Measurements from ENCODE around the gene DNAL1. TPM values are rescaled to one million over a fixed set of nuclear protein-coding genes. Genes with fewer than 3 reads are reported as not detected.

DNAL1 gene
- total RNA-seq, 2 donors from 2014 or later = 22.9 to 30.5 TPM

DNA sequence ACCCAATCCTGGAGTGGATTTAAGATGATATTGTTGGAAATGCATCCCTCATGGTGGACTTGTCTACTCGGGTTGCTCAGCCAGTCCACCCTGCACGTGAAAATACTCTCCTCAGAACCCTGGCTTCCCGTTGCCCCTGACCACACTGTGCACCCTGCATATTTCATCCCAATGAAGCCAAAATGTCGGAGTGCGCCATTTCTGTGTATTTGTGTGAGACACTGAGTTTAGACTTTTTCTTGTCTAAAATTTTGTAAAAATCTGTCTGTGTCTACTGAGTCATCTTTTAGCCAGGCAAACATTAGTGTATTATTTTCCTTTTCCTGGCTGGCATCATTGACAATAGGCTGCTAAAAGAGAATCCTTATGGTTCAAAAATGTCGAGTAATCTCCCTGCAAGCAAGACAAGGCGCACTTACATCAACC is 69.9 kb downstream of the DNAL1 start:
- peak overlapping the region; percentile 97 for H3K4me3 ChIP-seq (ENCODE audit: low read length)
- no peaks in the 10 kb centered on the region for H3K9me3 Mint-ChIP-seq
- TF ChIP-seq CTCF (conservative IDR thresholded peaks at IDR 0.05) = no peak
- no peak for DNase-seq
- peak overlapping the region; percentile 39 for H3K27ac Mint-ChIP-seq
- H3K4me1 Mint-ChIP-seq = peaks cover 31% of the 10 kb centered on the region
- H3K27ac ChIP-seq (ENCODE audit: low read depth, low read length) = peak overlapping the region; percentile 95
- H3K27me3 ChIP-seq (ENCODE audit: control insufficient read depth, insufficient read depth, low read length, poor library complexity, severe bottlenecking) = no peaks in the 10 kb centered on the region
- WGBS, 2 experiments (ENCODE audit: insufficient coverage in 1 of 2, insufficient read length in 1 of 2) = 63 to 91% methylated on average over 4 to 7 of the region's 7 CpGs
- H3K36me3 Mint-ChIP-seq (ENCODE audit: low read depth) = peaks cover 20% of the 10 kb centered on the region
- H3K4me1 ChIP-seq (ENCODE audit: control insufficient read depth, insufficient read depth, low read length) = no peaks in the 10 kb centered on the region
- H3K36me3 ChIP-seq (ENCODE audit: control insufficient read depth, insufficient read depth, low read length) = peaks cover 28% of the 10 kb centered on the region
- no peaks in the 10 kb centered on the region for H3K9me3 ChIP-seq (ENCODE audit: control insufficient read depth, low read length)
- no peaks in the 10 kb centered on the region for H3K27me3 Mint-ChIP-seq (ENCODE audit: insufficient read depth)
- H3K9ac ChIP-seq (ENCODE audit: extremely low read depth, low read length, poor library complexity, severe bottlenecking) = no peak overlapping the region
- peak overlapping the region; percentile 96 for H3K4me3 Mint-ChIP-seq

GRCh38 chr14:73715707-73716106 is 70.9 kb downstream of the DNAL1 start:
- DNase-seq = no peak
- Mint-ChIP-seq H3K4me1 (peaks cover 34% of the 10 kb centered on the region), H3K4me3 (no peak overlapping the region), H3K27me3 (ENCODE audit: insufficient read depth) (no peaks in the 10 kb centered on the region), H3K36me3 (ENCODE audit: low read depth) (peaks cover 15% of the 10 kb centered on the region), H3K27ac (no peak overlapping the region), H3K9me3 (no peaks in the 10 kb centered on the region)
- 95 to 100% methylated on average over 3 to 4 of the region's 4 CpGs for WGBS, 2 experiments (ENCODE audit: insufficient coverage in 1 of 2, insufficient read length in 1 of 2)
- H3K27ac ChIP-seq (ENCODE audit: low read depth, low read length) = no peak overlapping the region
- no peaks in the 10 kb centered on the region for H3K27me3 ChIP-seq (ENCODE audit: control insufficient read depth, insufficient read depth, low read length, poor library complexity, severe bottlenecking)
- no peaks in the 10 kb centered on the region for H3K9me3 ChIP-seq (ENCODE audit: control insufficient read depth, low read length)
- H3K4me1 ChIP-seq (ENCODE audit: control insufficient read depth, insufficient read depth, low read length) = no peaks in the 10 kb centered on the region
- H3K36me3 ChIP-seq (ENCODE audit: control insufficient read depth, insufficient read depth, low read length) = peaks cover 36% of the 10 kb centered on the region
- H3K4me3 ChIP-seq (ENCODE audit: low read length) = no peak overlapping the region
- no peak overlapping the region for H3K9ac ChIP-seq (ENCODE audit: extremely low read depth, low read length, poor library complexity, severe bottlenecking)
- no peak for TF ChIP-seq CTCF (conservative IDR thresholded peaks at IDR 0.05)

DNA sequence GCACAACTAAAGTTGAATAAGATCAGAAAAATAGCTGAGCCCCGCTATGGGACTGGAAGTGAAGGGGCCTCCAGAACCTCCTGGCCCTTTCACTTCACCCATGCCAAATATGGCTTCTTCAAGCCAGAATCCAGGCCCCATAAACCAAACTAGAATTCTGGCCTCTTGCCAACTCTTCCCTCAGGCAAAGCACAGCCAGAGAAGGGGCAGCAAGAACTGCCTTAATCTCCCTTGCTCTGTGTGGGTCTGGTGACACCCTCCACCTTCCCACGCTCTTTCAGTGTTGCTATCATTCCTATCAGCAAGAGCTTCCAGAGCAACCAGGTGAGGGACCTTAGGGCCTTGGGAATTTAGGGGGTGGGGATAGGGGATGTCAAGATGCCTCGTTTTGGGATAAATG is 72.5 kb downstream of the DNAL1 start:
- Mint-ChIP-seq H3K27ac (no peak overlapping the region), H3K27me3 (ENCODE audit: insufficient read depth) (no peaks in the 10 kb centered on the region), H3K36me3 (ENCODE audit: low read depth) (peaks cover 24% of the 10 kb centered on the region), H3K9me3 (no peaks in the 10 kb centered on the region), H3K4me1 (peaks cover 33% of the 10 kb centered on the region), H3K4me3 (peak overlapping the region; percentile 72)
- Histone ChIP-seq H3K4me1 (ENCODE audit: control insufficient read depth, insufficient read depth, low read length) (no peaks in the 10 kb centered on the region), H3K27me3 (ENCODE audit: control insufficient read depth, insufficient read depth, low read length, poor library complexity, severe bottlenecking) (no peaks in the 10 kb centered on the region), H3K9me3 (ENCODE audit: control insufficient read depth, low read length) (no peaks in the 10 kb centered on the region), H3K4me3 (ENCODE audit: low read length) (no peak overlapping the region), H3K9ac (ENCODE audit: extremely low read depth, low read length, poor library complexity, severe bottlenecking) (no peak overlapping the region), H3K27ac (ENCODE audit: low read depth, low read length) (no peak overlapping the region), H3K36me3 (ENCODE audit: control insufficient read depth, insufficient read depth, low read length) (peaks cover 52% of the 10 kb centered on the region)
- 80 to 87% methylated on average over 1 to 3 of the region's 3 CpGs for WGBS, 2 experiments (ENCODE audit: insufficient coverage in 1 of 2, insufficient read length in 1 of 2)
- DNase-seq = no peak
- no peak for TF ChIP-seq CTCF (conservative IDR thresholded peaks at IDR 0.05)

Data from endodermal cell (in vitro differentiated cells).